DND-41 (cell line): Measurements from ENCODE around the gene YJEFN3.
A peak's percentile ranks its signal among the peaks of the same experiment; 100 is the strongest.

Source experiments
- ATAC-seq: fragments of 200-7000 bp; cut with Tn5 transposase; 3 replicates; pipeline ENCODE4 v1.9.1; 2021; ENCODE audit warnings: low read depth; ENCODE audit not compliant: insufficient read depth
- DNase-seq: peaks from one replicate; pipeline ENCODE4 v3.0.0-alpha.2; 2020
- H2AFZ ChIP-seq: 2 replicates; pipeline ENCODE4 v1.6.0; 2012; ENCODE audit warnings: low read depth, low read length
- H3K27ac ChIP-seq: 2 replicates; pipeline ENCODE4 v1.5.1; 2012; ENCODE audit warnings: low read length, inconsistent platforms
- H3K27me3 ChIP-seq: fragments of 200-600 bp; sonication (generic); 2 replicates; pipeline ENCODE4 v1.6.0; 2012; ENCODE audit warnings: low read length, mild to moderate bottlenecking, inconsistent platforms; ENCODE audit not compliant: insufficient read depth, poor library complexity
- H3K36me3 ChIP-seq: 2 replicates; pipeline ENCODE4 v1.5.1; 2012; ENCODE audit warnings: low read length, inconsistent platforms; ENCODE audit not compliant: insufficient read depth
- H3K4me1 ChIP-seq: 2 replicates; pipeline ENCODE4 v1.5.1; 2012; ENCODE audit warnings: mild to moderate bottlenecking, low read length; ENCODE audit not compliant: insufficient read depth
- H3K4me2 ChIP-seq: 2 replicates; pipeline ENCODE4 v1.6.0; 2012; ENCODE audit warnings: mild to moderate bottlenecking, moderate library complexity, low read length, inconsistent platforms; ENCODE audit not compliant: insufficient read depth
- H3K4me3 ChIP-seq, 2 experiments: fragments of 200-600 bp in 1 of 2; shearing (Covaris generic) in 1 of 2; 2 replicates each; pipeline ENCODE4 v1.5.1; 2012 to 2016; ENCODE audit warnings: inconsistent platforms in 2 of 2, low read length in 2 of 2, mild to moderate bottlenecking in 2 of 2, low read depth in 1 of 2, moderate library complexity in 1 of 2
- H3K79me2 ChIP-seq: 2 replicates; pipeline ENCODE4 v1.6.0; 2012; ENCODE audit warnings: low read length, inconsistent platforms; ENCODE audit not compliant: insufficient read depth
- H3K9ac ChIP-seq: 2 replicates; pipeline ENCODE4 v1.6.0; 2012; ENCODE audit warnings: low read depth, mild to moderate bottlenecking, inconsistent platforms, low read length, moderate library complexity
- H3K9me3 ChIP-seq: 2 replicates; pipeline ENCODE4 v1.5.1; 2012; ENCODE audit warnings: low read length, moderate library complexity, mild to moderate bottlenecking, inconsistent platforms; ENCODE audit not compliant: insufficient read depth, severe bottlenecking
- H4K20me1 ChIP-seq: 2 replicates; pipeline ENCODE4 v1.6.0; 2012; ENCODE audit warnings: low read length; ENCODE audit not compliant: insufficient read depth
- CTCF ChIP-seq: IDR thresholded peaks from 2 replicates; pipeline ENCODE4 v1.5.1; 2012; ENCODE audit warnings: borderline replicate concordance, low read length, moderate library complexity, mild to moderate bottlenecking; ENCODE audit not compliant: poor library complexity, severe bottlenecking; ENCODE audit errors: extremely low read depth
- EZH2 ChIP-seq: IDR thresholded peaks from 3 replicates; pipeline ENCODE4 v1.6.1; 2012; ENCODE audit warnings: borderline replicate concordance, low read depth, mild to moderate bottlenecking, moderate library complexity, low read length, inconsistent platforms; ENCODE audit not compliant: severe bottlenecking

The YJEFN3 gene

DNA sequence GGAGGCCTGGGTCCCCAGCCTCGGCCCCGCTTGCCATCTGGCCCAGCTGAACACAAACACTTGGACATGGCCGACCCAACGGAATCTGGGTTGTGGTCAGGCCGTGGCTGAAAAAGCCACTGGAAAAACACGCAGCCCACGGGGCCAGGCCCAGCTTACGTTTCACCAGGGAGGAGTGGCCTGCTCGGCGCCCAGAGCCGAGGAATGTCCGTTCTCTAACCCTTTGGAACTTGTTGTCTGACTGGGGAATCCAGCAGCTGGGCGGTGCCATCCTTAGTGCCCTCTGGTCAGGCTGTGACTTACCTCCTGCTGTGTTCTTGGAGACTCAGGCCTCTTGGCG is 23.1 kb downstream of the YJEFN3 start:
- Histone ChIP-seq H2AFZ (no peak overlapping the region), H3K9ac (no peak overlapping the region), H3K9me3 (no peaks in the 10 kb centered on the region), H3K79me2 (no peaks in the 10 kb centered on the region), H3K4me2 (no peak overlapping the region), H3K4me1 (no peaks in the 10 kb centered on the region), H4K20me1 (no peaks in the 10 kb centered on the region), H3K27me3 (no peaks in the 10 kb centered on the region), H3K4me3 (no peak overlapping the region), H3K36me3 (no peaks in the 10 kb centered on the region), H3K27ac (no peak overlapping the region)
- DNase-seq (no peak), ATAC-seq (no peak)
- TF ChIP-seq EZH2: no peak
- no peak for TF ChIP-seq CTCF

GRCh38 chr19:19552798-19553197 is 24.1 kb downstream of the YJEFN3 start:
- H3K27me3 ChIP-seq: no peaks in the 10 kb centered on the region
- peak; percentile 49; the same call in 2 of the 3 replicates for ATAC-seq
- H3K4me1 ChIP-seq: no peaks in the 10 kb centered on the region
- H3K4me2 ChIP-seq: no peak overlapping the region
- no peak overlapping the region for H3K27ac ChIP-seq
- H3K79me2 ChIP-seq: no peaks in the 10 kb centered on the region
- H4K20me1 ChIP-seq: no peaks in the 10 kb centered on the region
- no peak overlapping the region for H3K9ac ChIP-seq
- TF ChIP-seq CTCF (peak; percentile 54), EZH2 (no peak)
- no peaks in the 10 kb centered on the region for H3K9me3 ChIP-seq
- H2AFZ ChIP-seq: no peak overlapping the region
- H3K36me3 ChIP-seq: no peaks in the 10 kb centered on the region
- DNase-seq: no peak
- H3K4me3 ChIP-seq: no peak overlapping the region

DNA sequence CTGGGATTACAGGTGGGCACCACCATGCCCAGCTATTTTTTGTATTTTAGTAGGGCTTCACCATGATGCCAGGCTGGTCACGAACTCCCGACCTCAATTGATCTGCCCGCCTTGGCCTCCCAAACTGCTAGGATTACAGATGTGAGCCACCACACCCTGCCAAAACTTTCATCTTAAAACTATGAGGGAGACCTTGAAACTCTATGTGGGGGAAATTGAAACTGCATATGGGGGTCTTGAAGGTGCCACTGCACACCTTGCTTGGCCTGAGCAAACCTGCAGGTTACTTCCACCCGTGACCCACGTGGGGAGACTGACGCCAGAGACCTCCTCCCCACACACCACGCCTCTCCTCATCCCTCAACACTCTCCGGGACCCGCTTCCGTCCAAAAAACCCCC is 25.0 kb downstream of the YJEFN3 start:
- no peak overlapping the region for H3K4me3 ChIP-seq
- H3K4me2 ChIP-seq: no peak overlapping the region
- no peaks in the 10 kb centered on the region for H3K79me2 ChIP-seq
- H3K9me3 ChIP-seq: no peaks in the 10 kb centered on the region
- DNase-seq: no peak
- ATAC-seq: no peak
- no peaks in the 10 kb centered on the region for H3K4me1 ChIP-seq
- no peak overlapping the region for H2AFZ ChIP-seq
- no peak overlapping the region for H3K27ac ChIP-seq
- H3K36me3 ChIP-seq: no peaks in the 10 kb centered on the region
- TF ChIP-seq CTCF (no peak), EZH2 (no peak)
- H4K20me1 ChIP-seq: no peaks in the 10 kb centered on the region
- H3K27me3 ChIP-seq: no peaks in the 10 kb centered on the region
- H3K9ac ChIP-seq: no peak overlapping the region
